GM12801 (cell line): ENCODE measurements around the gene GRIK4.

Experiments
- CTCF ChIP-seq: IDR thresholded peaks from one replicate; pipeline ENCODE4 v1.5.1; 2011; ENCODE audit warnings: control low read depth; ENCODE audit not compliant: insufficient read length; ENCODE audit errors: extremely low read depth

GRIK4 gene

GRCh38 chr11:120473503-120473902 is 38.0 kb upstream of the GRIK4 start:
- no peak for TF ChIP-seq CTCF

DNA sequence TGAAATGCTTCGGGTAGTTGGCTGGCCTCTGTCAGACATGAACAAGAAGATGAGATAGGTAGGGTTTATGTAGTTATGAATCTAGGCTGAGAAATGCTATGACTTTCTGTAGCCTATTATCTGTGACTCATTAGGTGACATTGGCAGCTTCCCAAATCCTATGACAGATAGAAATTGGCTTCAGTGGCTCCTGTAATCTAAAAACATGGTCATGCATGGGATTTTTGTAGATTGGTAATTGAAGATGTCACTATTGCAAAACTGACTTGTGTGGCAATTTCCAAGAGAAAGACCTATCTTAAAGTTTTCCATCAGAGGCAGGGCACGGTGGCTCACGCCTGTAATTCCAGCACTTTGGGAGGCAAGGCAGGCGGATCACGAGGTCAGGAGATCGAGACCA is 29.4 kb upstream of the GRIK4 start:
- TF ChIP-seq CTCF = no peak

GRCh38 chr11:120484722-120485121 is 26.8 kb upstream of the GRIK4 start:
- TF ChIP-seq CTCF = no peak

DNA sequence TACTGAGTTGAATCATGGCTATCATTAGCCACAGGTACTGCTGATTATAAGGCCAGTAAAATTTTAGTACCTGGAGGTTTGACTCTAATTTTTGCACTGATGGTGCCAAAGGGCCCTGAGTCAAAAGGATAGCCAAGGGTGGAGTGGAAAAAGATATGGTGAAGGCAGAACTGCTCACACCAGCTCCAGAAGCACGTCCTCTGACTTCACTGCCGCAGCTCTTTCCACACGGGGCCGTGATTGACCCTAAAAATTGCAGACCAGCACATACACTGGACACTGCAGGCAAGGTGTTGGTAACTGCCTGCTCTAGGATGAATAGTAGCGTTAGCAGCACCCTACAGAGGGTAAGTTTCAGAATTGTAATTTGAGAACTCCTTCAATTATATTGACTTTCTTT is 25.4 kb upstream of the GRIK4 start:
- TF ChIP-seq CTCF = no peak

- TF ChIP-seq CTCF = no peak
These were observed 21.7 kb upstream of the GRIK4 start for GRCh38 chr11:120489799-120490198.

DNA sequence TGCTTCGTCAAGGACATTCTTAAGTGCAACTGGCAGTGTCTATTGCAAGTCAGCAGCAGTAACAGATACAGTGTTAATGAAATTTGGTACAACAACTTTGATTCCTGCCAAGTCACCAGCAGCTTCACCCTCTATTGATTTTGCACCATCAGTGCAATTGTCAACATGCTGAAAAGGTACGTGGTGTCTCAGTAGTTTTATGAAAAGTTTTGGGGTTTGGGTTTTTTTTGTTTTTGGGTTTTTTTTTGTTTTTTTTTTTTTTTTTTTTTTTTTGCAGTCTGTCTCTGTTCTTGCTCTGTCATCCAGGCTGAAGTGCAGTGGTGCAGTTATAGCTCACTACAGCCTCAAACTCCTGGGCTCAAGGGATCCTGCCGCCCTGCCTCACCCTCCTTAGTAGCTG is 19.1 kb upstream of the GRIK4 start:
- no peak for TF ChIP-seq CTCF

DNA sequence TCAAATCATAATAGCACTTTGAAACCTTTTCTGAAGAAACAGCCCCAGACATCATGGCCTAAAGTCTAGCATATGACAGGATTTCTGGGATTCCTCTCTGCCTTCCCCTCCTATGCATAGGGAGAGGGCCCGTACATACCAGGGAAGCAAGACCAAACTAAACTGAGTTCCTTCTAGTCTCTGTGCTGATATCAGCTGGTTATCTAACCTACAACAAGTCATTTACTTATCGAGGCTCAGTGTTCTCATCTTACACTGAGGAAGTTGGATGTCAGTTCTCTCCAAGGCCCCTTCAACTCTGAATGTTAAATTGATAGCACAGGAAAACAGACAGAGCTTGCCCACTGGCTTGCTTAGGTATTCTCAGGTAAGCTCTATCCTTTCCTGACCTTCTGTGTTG is 17.0 kb upstream of the GRIK4 start:
- no peak for TF ChIP-seq CTCF

DNA sequence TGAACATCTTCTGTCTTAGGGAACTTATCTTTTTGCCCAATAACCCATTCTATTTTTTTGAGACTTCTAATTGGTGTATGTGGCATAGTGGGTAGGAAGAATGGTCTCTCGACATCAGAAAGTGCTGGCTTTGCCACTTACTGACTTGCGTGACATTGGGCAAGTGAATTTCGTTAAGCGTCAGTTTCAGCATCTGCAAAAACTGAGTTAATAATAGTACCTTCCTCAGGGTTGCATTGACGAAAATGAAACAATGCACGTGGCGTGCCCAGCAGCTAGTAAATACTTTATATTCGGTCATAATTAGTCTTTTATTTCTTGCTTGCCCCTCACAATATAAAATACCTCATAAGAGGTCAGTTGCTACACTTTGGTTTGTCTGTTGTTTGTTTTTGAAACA is 12.5 kb upstream of the GRIK4 start:
- no peak for TF ChIP-seq CTCF
